ENCODE measurements around the gene IFITM2. TPM values are rescaled to one million over a fixed set of nuclear protein-coding genes. Genes with fewer than 3 reads are reported as not detected.

The IFITM2 gene
- total and polyA plus RNA-seq, 2 of the 13 experiments (the other 11 are each of a cell fraction or from before 2014, with no cell fraction given) = 13.8 to 267 TPM

- TF ChIP-seq ZNF577 (CRISPR knock-in tag; IDR thresholded peaks at IDR 0.05; ENCODE audit: borderline replicate concordance, low read depth) = no peak
- no peak for TF ChIP-seq TEAD3 (CRISPR knock-in tag; optimal IDR thresholded peaks at IDR 0.05; ENCODE audit: borderline replicate concordance)
- peak; percentile 41 for TF ChIP-seq SRSF1 (optimal IDR thresholded peaks at IDR 0.05; ENCODE audit: low read depth, low read length)
- no peak for TF ChIP-seq CREM (IDR thresholded peaks at IDR 0.05)
- no peak for TF ChIP-seq CREM (CRISPR knock-in tag; IDR thresholded peaks at IDR 0.05)
- peak; percentile 91 for TF ChIP-seq ZNF770 (CRISPR knock-in tag; IDR thresholded peaks at IDR 0.05)
- TF ChIP-seq IKZF5 (CRISPR knock-in tag; IDR thresholded peaks at IDR 0.05) = 0 out of 2 replicates have a peak, but pooled peaks have one; percentile 5
- no peak for TF ChIP-seq SMAD9 (CRISPR knock-in tag; IDR thresholded peaks at IDR 0.05)
- Histone ChIP-seq H4K20me1 (ENCODE audit: insufficient read depth, low read length) (no peaks in the 10 kb centered on the region), H3K27me3 (ENCODE audit: control insufficient read depth in 1 of 2, insufficient read depth in 2 of 2, low read length in 2 of 2) (no peaks in the 10 kb centered on the region), H2AFZ (ENCODE audit: low read length) (no peak overlapping the region), H3K9ac (ENCODE audit: insufficient read depth, low read depth, low read length) (peak overlapping the region; percentile 69; the same call in 1 of the 2 replicates), H3K4me1 (ENCODE audit: insufficient read depth, low read length) (peaks cover 64% of the 10 kb centered on the region), H3K9me3 (ENCODE audit: low read length) (no peaks in the 10 kb centered on the region), H3K4me2 (ENCODE audit: low read depth, low read length) (peak overlapping the region; percentile 90), H3K27ac (ENCODE audit: extremely low read length, insufficient read depth, low read length) (peak overlapping the region; percentile 49), H3K4me3 (replicated peaks in 1 of 3; ENCODE audit: insufficient read depth in 1 of 3, low read depth in 2 of 3, low read length in 3 of 3) (peak overlapping the region in 1 of 3 experiments; percentile 64; a peak in 2 of 6 replicates), H3K36me3 (replicated peaks in 1 of 2; ENCODE audit: control insufficient read depth in 1 of 2, insufficient read depth in 2 of 2, low read length in 2 of 2) (no peaks in the 10 kb centered on the region), H3K79me2 (ENCODE audit: insufficient read depth, low read length) (no peaks in the 10 kb centered on the region)
- no peak for ATAC-seq
- BruUV-seq (replicated peaks) = no TSS peak
- ChIA-PET POLR2A (interaction anchor here (0.5 to 6.1 kb wide), 5 partner anchors 9 to 27 kb away, joined by 3 to 85 read pairs (median 3); partner anchors contain the start of gene IFITM1), CTCF (ENCODE audit: low intra/inter-chr PET ratio, low total read pairs) (no interaction called here)
- intact Hi-C loops (cut with micrococcal nuclease; ENCODE audit: unreplicated experiment) = no loop called here
- in situ Hi-C loops (cut with HindIII; ENCODE audit: extremely low pct_ligation_motif_present, low pct_unique_long_range_greater_than_20kb) = no loop called here
- no peak for FAIRE-seq
- no peak for DNase-seq (ENCODE audit: low spot score)
- WGBS (ENCODE audit: low lambda C conversion rate) = 87% methylated on average over 3 of the region's 3 CpGs
Observed at GRCh38 chr11:327581-327923, 19.9 kb downstream of the IFITM2 start.

Measured in HepG2 (cell line).